Measurements from ENCODE around the gene VAV2. TPM values are rescaled to one million over a fixed set of nuclear protein-coding genes. Genes with fewer than 3 reads are reported as not detected.

The VAV2 gene
- total and polyA plus RNA-seq, 9 of the 15 experiments (the other 6 are each of a cell fraction or from before 2014, with no cell fraction given): 0.01 to 2.7 (median 1.0) TPM; not detected in 1

- H3K27me3 ChIP-seq (ENCODE audit: control insufficient read depth in 2 of 2, insufficient read depth in 2 of 2, low read length in 2 of 2): peaks cover 30 to 99% of the 10 kb centered on the region in 2 experiments
- no TSS peak for BruUV-seq (replicated peaks)
- in situ Hi-C loops (cut with MboI) (no loop called here), intact Hi-C loops (cut with micrococcal nuclease) (no loop called here)
- H3K9me1 ChIP-seq (ENCODE audit: control insufficient read depth, insufficient read depth, low read length): no peaks in the 10 kb centered on the region
- TF ChIP-seq GATAD2B (IDR thresholded peaks at IDR 0.05; ENCODE audit: borderline replicate concordance): no peak
- no peak for TF ChIP-seq HDAC1 (IDR thresholded peaks at IDR 0.05)
- TF ChIP-seq SMAD3 (CRISPR knock-in tag; conservative IDR thresholded peaks at IDR 0.05): no peak
- no peak for TF ChIP-seq SAFB2 (IDR thresholded peaks at IDR 0.05; ENCODE audit: borderline replicate concordance, low read depth, low read length, severe bottlenecking)
- TF ChIP-seq ZSCAN32 (CRISPR knock-in tag; IDR thresholded peaks at IDR 0.05): no peak
- no peak for TF ChIP-seq HNRNPL (IDR thresholded peaks at IDR 0.05; ENCODE audit: low read depth, low read length)
- TF ChIP-seq, protein P1, sequence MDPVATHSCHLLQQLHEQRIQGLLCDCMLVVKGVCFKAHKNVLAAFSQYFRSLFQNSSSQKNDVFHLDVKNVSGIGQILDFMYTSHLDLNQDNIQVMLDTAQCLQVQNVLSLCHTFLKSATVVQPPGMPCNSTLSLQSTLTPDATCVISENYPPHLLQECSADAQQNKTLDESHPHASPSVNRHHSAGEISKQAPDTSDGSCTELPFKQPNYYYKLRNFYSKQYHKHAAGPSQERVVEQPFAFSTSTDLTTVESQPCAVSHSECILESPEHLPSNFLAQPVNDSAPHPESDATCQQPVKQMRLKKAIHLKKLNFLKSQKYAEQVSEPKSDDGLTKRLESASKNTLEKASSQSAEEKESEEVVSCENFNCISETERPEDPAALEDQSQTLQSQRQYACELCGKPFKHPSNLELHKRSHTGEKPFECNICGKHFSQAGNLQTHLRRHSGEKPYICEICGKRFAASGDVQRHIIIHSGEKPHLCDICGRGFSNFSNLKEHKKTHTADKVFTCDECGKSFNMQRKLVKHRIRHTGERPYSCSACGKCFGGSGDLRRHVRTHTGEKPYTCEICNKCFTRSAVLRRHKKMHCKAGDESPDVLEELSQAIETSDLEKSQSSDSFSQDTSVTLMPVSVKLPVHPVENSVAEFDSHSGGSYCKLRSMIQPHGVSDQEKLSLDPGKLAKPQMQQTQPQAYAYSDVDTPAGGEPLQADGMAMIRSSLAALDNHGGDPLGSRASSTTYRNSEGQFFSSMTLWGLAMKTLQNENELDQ (CRISPR knock-in tag; IDR thresholded peaks at IDR 0.05; ENCODE audit: borderline replicate concordance): no peak
- TF ChIP-seq MEIS2 (IDR thresholded peaks at IDR 0.05; ENCODE audit: partially characterized antibody): no peak
- no peak for TF ChIP-seq CTCFL (IDR thresholded peaks at IDR 0.05; ENCODE audit: borderline replicate concordance, insufficient read depth, low read depth, low read length, poor library complexity, severe bottlenecking)
- TF ChIP-seq ELF2 (CRISPR knock-in tag; IDR thresholded peaks at IDR 0.05): no peak
- TF ChIP-seq PRMT5 (CRISPR knock-in tag; IDR thresholded peaks at IDR 0.05): no peak
- TF ChIP-seq NFE2 (IDR thresholded peaks at IDR 0.05; ENCODE audit: low read depth): no peak
- no peak for TF ChIP-seq SIX5 (IDR thresholded peaks at IDR 0.05; ENCODE audit: borderline replicate concordance in 1 of 2, insufficient read depth in 1 of 2, low read depth in 1 of 2, low read length in 2 of 2)
- H3K36me3 ChIP-seq (ENCODE audit: control insufficient read depth, insufficient read depth, low read length): no peaks in the 10 kb centered on the region
- ChIA-PET POLR2A (interaction anchor here (0.6 to 1.1 kb wide), 2 partner anchors 11 to 341 kb away, joined by 3 to 7 read pairs; no protein-coding TSS in a partner anchor), CTCF (ENCODE audit: low intra/inter-chr PET ratio) (no interaction called here)
- no peak for DNase-seq (ENCODE audit: extremely low read depth in 1 of 4, low spot score in 3 of 4)
- peaks cover 63% of the 10 kb centered on the region for H4K20me1 ChIP-seq (replicated peaks; ENCODE audit: control insufficient read depth, insufficient read depth, low read length)
- no peaks in the 10 kb centered on the region for H3K9me3 ChIP-seq (replicated peaks; ENCODE audit: control insufficient read depth, insufficient read depth, low read depth, low read length)
- H3K9ac ChIP-seq (ENCODE audit: insufficient read depth in 1 of 2, low read depth in 2 of 2, low read length in 2 of 2): no peak overlapping the region
- H3K4me1 ChIP-seq (replicated peaks in 1 of 2; ENCODE audit: control insufficient read depth in 2 of 2, insufficient read depth in 2 of 2, low read length in 2 of 2): peaks cover 0 to 4% of the 10 kb centered on the region in 2 experiments; a peak in 2 of 5 replicates
- H3K4me3 ChIP-seq: no peak overlapping the region
- no peak overlapping the region for H3K4me2 ChIP-seq (ENCODE audit: insufficient read depth, low read length)
- FAIRE-seq: no peak
- no peak for ATAC-seq
- H2AFZ ChIP-seq (ENCODE audit: low read depth, low read length): no peak overlapping the region
- H3K79me2 ChIP-seq (ENCODE audit: control insufficient read depth, insufficient read depth, low read length): no peaks in the 10 kb centered on the region
- H3K27ac ChIP-seq (ENCODE audit: extremely low read depth, low read depth, low read length): no peak overlapping the region
- WGBS (ENCODE audit: insufficient coverage, low coverage, missing lambda C conversion rate): 0% methylated on average over 6 of the region's 7 CpGs
Observed at GRCh38 chr9:133880136-133880535, 112.0 kb downstream of the VAV2 start.

All from K562 (cell line).